Hematopoietic multipotent progenitor cell treated with erythropoietin and hydrocortisone succinate and interleukin-3 and kit ligand, for 17 days (in vitro differentiated cells): ENCODE measurements around the gene MED20.
"Not testable (repeated sequence)": the region's sequence is repeated elsewhere in the genome, so short reads cannot be mapped to it uniquely, and the experiment has no call there.

ENCODE experiments used
- DNase-seq: peaks from one replicate; pipeline ENCODE4 v3.0.0-alpha.2; 2015; ENCODE audit warnings: low spot score

MED20 gene, protein sequence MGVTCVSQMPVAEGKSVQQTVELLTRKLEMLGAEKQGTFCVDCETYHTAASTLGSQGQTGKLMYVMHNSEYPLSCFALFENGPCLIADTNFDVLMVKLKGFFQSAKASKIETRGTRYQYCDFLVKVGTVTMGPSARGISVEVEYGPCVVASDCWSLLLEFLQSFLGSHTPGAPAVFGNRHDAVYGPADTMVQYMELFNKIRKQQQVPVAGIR

GRCh38 chr6:41920921-41921711, at the start of gene MED20, which contains the start of gene BYSL:
Gene MED20, minus strand, starts transcription at chr6:41921139. Its CDS starts 121 bp downstream, at chr6:41921018.
Gene BYSL, plus strand, starts transcription at chr6:41921499. Its CDS starts 64 bp downstream, at chr6:41921563.
- DNase-seq = peak; percentile 98

DNA sequence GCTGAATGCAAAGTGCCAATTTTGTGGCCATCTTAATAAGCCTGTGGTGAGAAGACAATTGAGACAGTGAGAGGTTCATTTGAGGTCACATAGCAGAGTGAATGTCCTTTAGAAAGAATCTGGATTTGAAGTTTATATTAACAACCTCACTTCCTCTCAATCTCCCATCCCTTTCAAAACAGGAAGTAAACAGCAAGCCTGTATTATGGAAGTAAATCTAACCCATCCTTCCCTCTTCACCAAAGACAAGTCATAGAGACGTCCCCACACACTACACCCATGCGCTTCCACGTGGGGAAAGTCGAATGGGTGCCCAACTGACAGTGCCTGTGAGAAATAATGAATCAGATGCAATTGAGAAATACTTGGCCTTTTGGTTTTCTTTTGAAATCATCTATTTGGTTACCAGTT, 49.5 kb upstream of the MED20 start:
- no peak for DNase-seq

GRCh38 chr6:41967312-41968287, 46.7 kb upstream of the MED20 start:
- no peak for DNase-seq

DNA sequence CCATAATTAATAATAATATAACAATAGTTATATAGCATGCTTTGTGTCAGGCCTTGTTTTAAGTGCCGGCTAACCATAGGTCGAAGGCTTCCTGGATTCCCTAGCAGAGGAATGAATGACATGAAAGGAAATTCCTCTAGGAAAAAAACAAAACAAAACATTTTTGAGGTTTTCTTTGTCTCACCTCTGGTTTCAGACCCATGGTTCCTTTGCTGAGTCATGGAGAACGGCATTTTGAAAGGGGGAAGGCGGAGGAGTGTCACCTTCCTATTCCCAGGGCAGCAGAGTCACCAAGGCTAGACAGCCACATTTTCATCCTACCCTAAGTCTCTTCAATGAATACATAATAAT, 46.0 kb upstream of the MED20 start:
- DNase-seq = no peak

DNA sequence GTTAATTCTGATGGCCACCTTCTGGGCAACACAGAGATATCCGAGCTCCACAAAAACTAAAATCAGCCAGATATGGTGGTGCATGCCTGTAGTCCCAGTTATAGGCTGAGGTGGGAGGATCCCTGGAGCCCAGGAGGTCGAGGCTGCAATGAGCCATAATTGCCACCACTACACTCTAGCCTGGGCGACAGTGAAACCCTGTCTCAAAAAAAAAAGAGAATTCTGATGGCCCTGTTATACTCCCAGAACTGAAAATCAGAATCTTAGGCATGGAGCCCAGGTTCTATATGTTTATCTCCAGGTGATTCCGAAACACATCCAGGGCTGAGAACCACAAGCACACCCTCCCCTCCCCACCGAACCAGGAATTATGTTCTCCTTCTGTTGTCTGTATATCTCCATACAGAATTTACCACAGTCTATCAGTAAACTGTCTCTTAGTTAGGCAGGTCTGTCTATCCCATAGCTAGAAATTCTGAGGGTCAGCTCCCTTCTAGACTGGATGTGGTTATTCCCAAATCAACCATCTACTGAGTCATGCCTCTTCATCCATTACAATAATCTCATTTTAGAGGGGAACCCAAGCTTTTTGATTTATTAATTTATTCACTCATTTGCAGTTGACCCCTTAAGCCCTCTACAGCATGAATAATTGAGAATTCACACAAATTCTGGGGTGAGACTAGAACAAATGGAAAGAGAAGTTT, 45.4 kb upstream of the MED20 start:
- no peak for DNase-seq

GRCh38 chr6:41965429-41966213, 44.7 kb upstream of the MED20 start:
- no peak for DNase-seq

- DNase-seq = no peak
Measured at GRCh38 chr6:41964201-41964887, 43.4 kb upstream of the MED20 start.

- DNase-seq = no peak
Measured at GRCh38 chr6:41963371-41963770, 42.4 kb upstream of the MED20 start.

GRCh38 chr6:41960028-41960427, 39.1 kb upstream of the MED20 start:
- DNase-seq = peak; percentile 44

DNA sequence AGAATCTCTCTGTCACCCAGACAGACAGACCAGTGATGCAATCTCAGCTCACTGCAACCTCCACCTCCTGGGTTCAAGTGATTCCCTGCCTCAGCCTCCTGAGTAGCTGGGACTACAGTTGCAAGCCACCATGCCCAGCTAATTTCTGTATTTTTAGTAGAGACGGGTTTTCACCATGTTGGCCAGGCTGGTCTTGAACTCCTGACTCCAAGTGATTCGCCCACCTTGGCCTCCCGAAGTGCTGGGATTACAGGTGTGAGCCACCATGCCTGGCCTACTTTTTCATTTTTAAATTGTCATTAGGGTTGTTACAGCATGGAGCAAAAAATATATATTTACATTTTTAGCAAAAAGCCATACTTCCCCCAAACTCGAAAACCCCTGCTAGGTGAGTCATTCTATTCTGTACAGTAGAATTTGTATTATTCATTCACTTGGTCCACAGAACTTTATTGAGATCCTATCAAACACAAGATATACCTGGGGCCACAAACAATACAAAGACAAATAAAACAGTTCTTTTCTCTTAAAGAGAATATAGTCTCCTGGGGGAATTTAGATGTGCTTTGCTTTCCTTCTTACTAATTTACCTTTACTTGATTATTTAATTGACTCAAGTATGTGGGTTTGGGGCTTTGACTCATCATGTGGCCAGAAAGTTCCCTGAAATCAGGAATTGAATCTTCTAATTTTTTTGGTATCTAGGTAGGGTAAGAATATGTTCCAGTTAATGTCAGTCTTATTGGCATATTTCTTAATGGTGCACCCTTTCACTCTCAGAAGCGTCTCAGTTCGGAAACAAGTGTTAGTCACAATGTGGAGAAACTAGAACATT, 37.3 kb upstream of the MED20 start:
- no peak for DNase-seq

DNA sequence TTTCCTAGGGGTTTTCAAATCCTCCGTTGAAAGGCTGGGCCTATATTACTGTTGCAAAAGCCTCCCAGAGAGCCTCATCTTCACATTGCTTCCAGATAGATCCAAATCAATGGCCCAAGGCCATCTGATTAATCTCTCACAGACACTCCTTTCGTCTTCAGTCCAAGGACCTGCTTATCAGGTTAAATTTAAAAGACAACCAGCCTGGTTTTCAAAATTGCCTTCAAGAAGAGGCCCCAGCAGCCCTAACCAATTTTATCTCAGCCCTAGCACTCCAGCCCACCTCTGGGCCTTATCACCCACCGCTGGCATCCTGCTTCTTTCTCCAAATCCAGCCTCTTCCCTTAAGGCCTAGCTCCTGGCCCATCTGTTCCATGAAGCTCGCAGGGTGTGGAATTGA, 36.2 kb upstream of the MED20 start:
- DNase-seq = peak; percentile 48

- no peak for DNase-seq
Measured at GRCh38 chr6:41955412-41955811, 34.5 kb upstream of the MED20 start.

DNA sequence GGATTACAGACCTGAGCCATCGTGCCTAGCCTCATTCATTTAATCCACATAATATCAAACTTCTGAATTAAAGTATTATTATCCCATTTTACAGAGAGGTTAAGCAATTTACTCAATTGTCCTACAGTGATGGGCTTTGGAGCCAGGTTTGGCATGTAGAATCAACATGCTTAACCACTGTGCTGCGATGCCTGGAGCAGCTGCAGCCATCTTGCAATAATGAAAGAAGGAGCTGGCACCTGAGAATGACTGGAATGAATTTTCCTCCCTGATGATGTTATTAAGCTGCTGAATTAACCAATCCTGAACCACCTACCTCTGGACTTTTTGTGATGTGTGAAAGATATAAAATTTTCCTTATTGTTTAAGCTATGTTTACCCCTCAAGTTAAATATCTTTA, 33.7 kb upstream of the MED20 start:
- no peak for DNase-seq

- DNase-seq = no peak
Measured at GRCh38 chr6:41947581-41948220, 26.8 kb upstream of the MED20 start.

GRCh38 chr6:41943456-41943855, 22.5 kb upstream of the MED20 start:
- DNase-seq = no peak

GRCh38 chr6:41942882-41943281, 21.9 kb upstream of the MED20 start:
- DNase-seq = not testable (repeated sequence)

GRCh38 chr6:41942067-41942851, 21.3 kb upstream of the MED20 start:
- DNase-seq = no peak
